ENCODE measurements around the gene FBXL13.
A peak's percentile ranks its signal among the peaks of the same experiment; 100 is the strongest.

The FBXL13 gene

DNA sequence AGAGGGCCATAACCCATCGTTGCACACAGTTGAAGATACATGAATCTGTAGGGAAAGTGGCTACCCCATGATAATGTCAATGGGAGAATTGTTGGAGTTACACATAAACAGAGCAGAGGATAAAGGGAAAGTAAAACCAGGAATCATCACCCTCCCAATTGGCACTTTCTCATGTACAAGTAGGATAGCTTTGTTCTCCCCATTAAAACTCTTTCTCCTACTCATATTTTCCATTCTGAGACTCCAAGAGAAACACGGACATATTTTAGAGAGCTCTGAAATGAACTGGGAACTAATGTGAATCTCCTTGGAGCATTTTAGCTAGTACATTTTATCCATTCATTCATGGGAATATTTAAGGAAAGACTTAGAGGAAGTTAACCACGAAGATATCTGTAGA is 179.0 kb downstream of the FBXL13 start:
- TF ChIP-seq EP300 (IDR thresholded peaks at IDR 0.05; ENCODE audit: borderline replicate concordance): no peak

- TF ChIP-seq CREB1 (IDR thresholded peaks at IDR 0.05; ENCODE audit: low read depth): no peak
- TF ChIP-seq NFIC (IDR thresholded peaks at IDR 0.05): no peak
- no peak for TF ChIP-seq ZBTB7A (IDR thresholded peaks at IDR 0.05; ENCODE audit: low read depth)
- no peak for TF ChIP-seq TCF12 (IDR thresholded peaks at IDR 0.05; ENCODE audit: low read depth)
- no peak for TF ChIP-seq TEAD4 (IDR thresholded peaks at IDR 0.05)
- TF ChIP-seq RAD21 (IDR thresholded peaks at IDR 0.05; ENCODE audit: low read depth): no peak
- TF ChIP-seq FOXM1 (IDR thresholded peaks at IDR 0.05; ENCODE audit: borderline replicate concordance, low read depth): no peak
- TF ChIP-seq CEBPB (IDR thresholded peaks at IDR 0.05): no peak
- TF ChIP-seq REST (IDR thresholded peaks at IDR 0.05; ENCODE audit: low read depth): no peak
- TF ChIP-seq, protein P1, sequence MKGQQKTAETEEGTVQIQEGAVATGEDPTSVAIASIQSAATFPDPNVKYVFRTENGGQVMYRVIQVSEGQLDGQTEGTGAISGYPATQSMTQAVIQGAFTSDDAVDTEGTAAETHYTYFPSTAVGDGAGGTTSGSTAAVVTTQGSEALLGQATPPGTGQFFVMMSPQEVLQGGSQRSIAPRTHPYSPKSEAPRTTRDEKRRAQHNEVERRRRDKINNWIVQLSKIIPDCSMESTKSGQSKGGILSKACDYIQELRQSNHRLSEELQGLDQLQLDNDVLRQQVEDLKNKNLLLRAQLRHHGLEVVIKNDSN (IDR thresholded peaks at IDR 0.05): no peak
- TF ChIP-seq YY1 (IDR thresholded peaks at IDR 0.05; ENCODE audit: low read depth): no peak
- no peak for TF ChIP-seq EP300 (IDR thresholded peaks at IDR 0.05; ENCODE audit: borderline replicate concordance)
- TF ChIP-seq EGR1 (IDR thresholded peaks at IDR 0.05): no peak
- TF ChIP-seq MAX (IDR thresholded peaks at IDR 0.05): no peak
- TF ChIP-seq TAF1 (IDR thresholded peaks at IDR 0.05; ENCODE audit: low read depth): no peak
Observed at GRCh38 chr7:102892631-102893278, 181.8 kb downstream of the FBXL13 start.

- TF ChIP-seq NFIC (IDR thresholded peaks at IDR 0.05) (peak; percentile 41), CEBPB (IDR thresholded peaks at IDR 0.05) (no peak)
Observed at GRCh38 chr7:102891693-102892261, 182.8 kb downstream of the FBXL13 start.

- TF ChIP-seq EP300 (IDR thresholded peaks at IDR 0.05; ENCODE audit: borderline replicate concordance): no peak
- no peak for TF ChIP-seq TEAD4 (IDR thresholded peaks at IDR 0.05)
Observed at GRCh38 chr7:102890971-102891692, 183.5 kb downstream of the FBXL13 start.

DNA sequence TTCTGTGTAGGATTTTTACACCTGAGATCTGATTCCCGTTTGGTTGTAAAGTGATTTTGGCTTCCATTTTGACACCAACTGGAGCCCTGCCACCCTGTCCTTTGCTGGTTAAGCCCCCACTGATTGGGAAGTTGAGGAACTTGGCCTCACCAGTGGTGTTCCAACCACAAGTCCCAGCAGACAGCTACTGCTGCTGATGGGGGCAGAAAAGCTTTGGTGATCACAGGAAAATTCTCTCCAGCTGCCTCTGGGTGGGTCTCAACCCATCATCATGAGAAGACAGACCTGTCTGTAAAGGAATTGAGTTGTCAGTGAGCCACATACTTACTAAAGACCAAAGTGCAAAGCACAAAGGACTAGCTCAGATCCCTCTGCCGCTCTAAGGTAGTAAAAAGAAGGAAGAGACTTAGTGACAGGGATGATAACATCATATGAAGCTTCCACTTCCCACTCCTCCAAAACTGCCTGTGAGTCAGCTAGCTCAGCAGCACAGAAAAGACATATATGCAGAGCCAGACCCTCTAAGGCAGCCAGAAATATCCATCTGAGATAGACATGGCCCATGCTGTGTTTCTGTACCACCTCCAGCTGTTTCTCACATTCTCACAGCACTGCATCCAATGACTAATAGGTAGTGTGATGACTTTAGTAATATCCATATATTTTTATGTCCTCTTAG is 184.2 kb downstream of the FBXL13 start:
- TF ChIP-seq EP300 (IDR thresholded peaks at IDR 0.05; ENCODE audit: borderline replicate concordance): no peak
- no peak for TF ChIP-seq TAF1 (IDR thresholded peaks at IDR 0.05; ENCODE audit: low read depth)
- TF ChIP-seq TEAD4 (IDR thresholded peaks at IDR 0.05): no peak
- no peak for TF ChIP-seq TCF12 (IDR thresholded peaks at IDR 0.05; ENCODE audit: low read depth)
- no peak for TF ChIP-seq CREB1 (IDR thresholded peaks at IDR 0.05; ENCODE audit: low read depth)
- TF ChIP-seq EGR1 (IDR thresholded peaks at IDR 0.05): no peak
- no peak for TF ChIP-seq YY1 (IDR thresholded peaks at IDR 0.05; ENCODE audit: low read depth)
- no peak for TF ChIP-seq NFIC (IDR thresholded peaks at IDR 0.05)
- no peak for TF ChIP-seq ZBTB7A (IDR thresholded peaks at IDR 0.05; ENCODE audit: low read depth)
- TF ChIP-seq MAX (IDR thresholded peaks at IDR 0.05): no peak

- TF ChIP-seq CREB1 (IDR thresholded peaks at IDR 0.05; ENCODE audit: low read depth): no peak
- TF ChIP-seq RAD21 (IDR thresholded peaks at IDR 0.05; ENCODE audit: low read depth): no peak
- no peak for TF ChIP-seq NFIC (IDR thresholded peaks at IDR 0.05)
- TF ChIP-seq EGR1 (IDR thresholded peaks at IDR 0.05): no peak
Observed at GRCh38 chr7:102889851-102890250, 184.7 kb downstream of the FBXL13 start.

DNA sequence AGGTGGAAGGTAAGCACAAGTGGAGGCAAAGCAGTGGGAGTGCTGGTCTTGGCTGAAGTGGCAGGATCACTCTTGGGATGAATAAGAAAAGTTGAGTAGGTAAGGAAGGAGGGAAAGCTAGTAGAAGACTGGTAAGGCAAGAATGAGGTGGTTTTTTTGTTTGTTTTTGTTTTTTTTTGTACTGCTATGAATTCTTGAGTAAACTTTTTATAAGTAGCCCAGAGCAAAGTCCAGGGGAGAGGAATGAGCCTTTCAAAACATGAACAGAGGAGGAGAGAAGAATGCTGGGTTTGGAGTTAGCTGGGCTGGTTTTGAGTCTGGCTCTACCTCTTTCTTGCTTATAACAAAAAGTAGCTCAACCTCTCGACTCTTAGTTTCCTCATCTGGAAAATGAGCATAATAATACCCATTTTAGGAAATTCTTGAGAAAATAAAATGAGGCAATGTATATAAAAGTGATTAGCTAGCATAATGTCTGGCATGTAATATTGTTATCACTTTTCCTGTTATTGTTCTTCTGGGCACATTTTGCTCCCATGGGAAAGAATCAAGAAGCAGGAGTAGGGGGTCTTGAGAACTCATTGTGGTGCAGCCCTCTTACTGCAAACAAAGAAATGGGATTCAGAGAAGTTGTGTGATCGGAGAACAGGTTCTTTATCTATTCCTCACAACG is 185.9 kb downstream of the FBXL13 start:
- TF ChIP-seq ZBTB7A (IDR thresholded peaks at IDR 0.05; ENCODE audit: low read depth) (no peak), FOXM1 (IDR thresholded peaks at IDR 0.05; ENCODE audit: borderline replicate concordance, low read depth) (no peak), EP300 (IDR thresholded peaks at IDR 0.05; ENCODE audit: borderline replicate concordance) (no peak), REST (IDR thresholded peaks at IDR 0.05; ENCODE audit: low read depth) (no peak), TAF1 (IDR thresholded peaks at IDR 0.05; ENCODE audit: low read depth) (no peak), EGR1 (IDR thresholded peaks at IDR 0.05) (no peak), CEBPB (IDR thresholded peaks at IDR 0.05) (no peak), NFIC (IDR thresholded peaks at IDR 0.05) (no peak), TEAD4 (IDR thresholded peaks at IDR 0.05) (no peak), RAD21 (IDR thresholded peaks at IDR 0.05; ENCODE audit: low read depth) (no peak), CREB1 (IDR thresholded peaks at IDR 0.05; ENCODE audit: low read depth) (no peak), MAX (IDR thresholded peaks at IDR 0.05) (no peak), YY1 (IDR thresholded peaks at IDR 0.05; ENCODE audit: low read depth) (no peak), TCF12 (IDR thresholded peaks at IDR 0.05; ENCODE audit: low read depth) (no peak)
- TF ChIP-seq, protein P1 (IDR thresholded peaks at IDR 0.05): no peak

All from Ishikawa (cell line).